Fibroblast of pulmonary artery (primary cell): ENCODE measurements around the gene ABCC3.

Source experiments
- DNase-seq: peaks from one replicate; pipeline ENCODE4 v3.0.0-alpha.2; 2010; ENCODE audit warnings: low read depth
- H3K4me3 ChIP-seq: replicated peaks from 2 replicates; pipeline ENCODE4 v1.5.1; 2011; ENCODE audit warnings: low read depth, mild to moderate bottlenecking, control low read depth, low read length, moderate library complexity
- CTCF ChIP-seq: IDR thresholded peaks from 2 replicates; pipeline ENCODE4 v1.5.1; 2011; ENCODE audit warnings: mild to moderate bottlenecking, control low read depth, low read length, inconsistent platforms; ENCODE audit errors: missing control alignments

Gene ABCC3

GRCh38 chr17:50632637-50633036, 2.0 kb upstream of the ABCC3 start:
- DNase-seq = no peak
- TF ChIP-seq CTCF = no peak
- no peak overlapping the region for H3K4me3 ChIP-seq

- TF ChIP-seq CTCF = no peak
- DNase-seq = no peak
- H3K4me3 ChIP-seq = no peak overlapping the region
Observed at GRCh38 chr17:50633683-50634082, 998 bp upstream of the ABCC3 start.

- peak overlapping the region; percentile 52 for H3K4me3 ChIP-seq
- TF ChIP-seq CTCF = no peak
- DNase-seq = no peak
Observed at GRCh38 chr17:50634915-50635731, 442 bp downstream of the ABCC3 start.

DNA sequence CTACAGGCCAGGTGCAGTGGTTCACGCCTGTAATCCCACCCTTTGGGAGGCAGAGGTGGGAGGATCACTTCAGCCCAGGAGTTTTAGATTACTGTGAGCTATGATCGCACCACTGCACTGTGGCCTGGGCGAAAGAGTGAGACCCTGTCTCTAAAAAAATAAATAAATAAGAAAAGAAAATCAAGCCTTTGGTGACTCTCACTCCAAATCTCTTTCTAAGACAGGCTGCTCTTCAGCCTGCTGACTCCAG, 976 bp downstream of the ABCC3 start:
- peak overlapping the region; percentile 52 for H3K4me3 ChIP-seq
- TF ChIP-seq CTCF = no peak

GRCh38 chr17:50635982-50636803, 1.5 kb downstream of the ABCC3 start:
- DNase-seq = no peak
- H3K4me3 ChIP-seq = no peak overlapping the region
- no peak for TF ChIP-seq CTCF

More for the DNA sequence above, 976 bp downstream of the ABCC3 start:
- DNase-seq = no peak

GRCh38 chr17:50636804-50637195, 2.1 kb downstream of the ABCC3 start:
- DNase-seq = no peak
- TF ChIP-seq CTCF = no peak

More at GRCh38 chr17:50636804-50637195, 2.1 kb downstream of the ABCC3 start:
- no peak overlapping the region for H3K4me3 ChIP-seq
